ENCODE data around the gene BSPH1. TPM values are rescaled to one million over a fixed set of nuclear protein-coding genes. Genes with fewer than 3 reads are reported as not detected.
A peak's percentile ranks its signal among the peaks of the same experiment; 100 is the strongest.

Gene BSPH1
- total RNA-seq, 6 experiments from 2014 or later = not detected

- no peak overlapping the region for H3K27ac Mint-ChIP-seq
- no peak overlapping the region for H3K4me3 Mint-ChIP-seq
- H3K4me1 Mint-ChIP-seq (ENCODE audit: low read depth) = no peaks in the 10 kb centered on the region
- TF ChIP-seq CTCF (IDR thresholded peaks at IDR 0.05) = peak; percentile 55
- H3K27me3 Mint-ChIP-seq (ENCODE audit: insufficient read depth) = peaks cover 13% of the 10 kb centered on the region
- H3K9me3 Mint-ChIP-seq = peaks cover 6% of the 10 kb centered on the region
- peaks cover 4% of the 10 kb centered on the region; the same call in 1 of the 2 replicates for H3K36me3 Mint-ChIP-seq (ENCODE audit: low read depth)
- DNase-seq = no peak
These were observed 14.8 kb upstream of the BSPH1 start for GRCh38 chr19:48006762-48007161.

GRCh38 chr19:48004236-48004635 lies 12.3 kb upstream of the BSPH1 start:
- H3K9me3 Mint-ChIP-seq = peaks cover 17% of the 10 kb centered on the region
- TF ChIP-seq CTCF (IDR thresholded peaks at IDR 0.05) = no peak
- H3K4me1 Mint-ChIP-seq (ENCODE audit: low read depth) = no peaks in the 10 kb centered on the region
- H3K36me3 Mint-ChIP-seq (ENCODE audit: low read depth) = peaks cover 4% of the 10 kb centered on the region; the same call in 1 of the 2 replicates
- H3K27me3 Mint-ChIP-seq (ENCODE audit: insufficient read depth) = peaks cover 18% of the 10 kb centered on the region
- DNase-seq = no peak
- no peak overlapping the region for H3K27ac Mint-ChIP-seq
- no peak overlapping the region for H3K4me3 Mint-ChIP-seq

GRCh38 chr19:48000846-48001245 lies 8.9 kb upstream of the BSPH1 start:
- Mint-ChIP-seq H3K9me3 (peaks cover 11% of the 10 kb centered on the region; the same call in 1 of the 2 replicates), H3K27ac (no peak overlapping the region), H3K36me3 (ENCODE audit: low read depth) (no peaks in the 10 kb centered on the region), H3K27me3 (ENCODE audit: insufficient read depth) (peaks cover 22% of the 10 kb centered on the region), H3K4me1 (ENCODE audit: low read depth) (no peaks in the 10 kb centered on the region), H3K4me3 (no peak overlapping the region)
- DNase-seq = no peak
- TF ChIP-seq CTCF (IDR thresholded peaks at IDR 0.05) = no peak

GRCh38 chr19:47998800-47999199 lies 6.8 kb upstream of the BSPH1 start:
- H3K27me3 Mint-ChIP-seq (ENCODE audit: insufficient read depth) = peaks cover 15% of the 10 kb centered on the region
- H3K9me3 Mint-ChIP-seq = peaks cover 11% of the 10 kb centered on the region; the same call in 1 of the 2 replicates
- H3K27ac Mint-ChIP-seq = no peak overlapping the region
- no peaks in the 10 kb centered on the region for H3K36me3 Mint-ChIP-seq (ENCODE audit: low read depth)
- no peak for DNase-seq
- TF ChIP-seq CTCF (IDR thresholded peaks at IDR 0.05) = no peak
- no peak overlapping the region for H3K4me3 Mint-ChIP-seq
- H3K4me1 Mint-ChIP-seq (ENCODE audit: low read depth) = no peaks in the 10 kb centered on the region

DNA sequence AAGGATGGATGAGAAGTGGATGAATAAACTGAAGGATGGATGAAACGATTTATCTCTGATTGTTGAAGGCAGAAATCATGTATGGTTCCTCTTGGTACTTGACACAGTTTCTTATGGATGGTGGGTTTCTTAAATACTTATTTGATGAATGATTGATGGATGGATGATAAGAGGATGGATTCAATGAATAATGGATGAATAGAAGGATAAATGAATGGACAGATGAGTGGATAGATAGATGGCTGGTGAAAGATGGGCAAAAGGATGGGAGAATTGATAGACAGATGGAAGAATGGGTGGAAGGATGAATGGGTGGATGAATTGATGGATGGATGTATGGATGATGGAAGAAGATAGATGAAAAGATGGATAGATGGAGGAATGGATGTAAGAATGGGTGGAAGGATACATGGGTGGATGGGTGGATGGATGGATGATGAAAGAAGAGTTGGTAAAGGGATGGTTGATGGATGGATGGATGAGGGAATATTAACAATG lies 4.3 kb upstream of the BSPH1 start:
- H3K4me3 Mint-ChIP-seq = no peak overlapping the region
- no peak overlapping the region for H3K27ac Mint-ChIP-seq
- H3K36me3 Mint-ChIP-seq (ENCODE audit: low read depth) = no peaks in the 10 kb centered on the region
- H3K4me1 Mint-ChIP-seq (ENCODE audit: low read depth) = no peaks in the 10 kb centered on the region
- H3K27me3 Mint-ChIP-seq (ENCODE audit: insufficient read depth) = peaks cover 6% of the 10 kb centered on the region; the same call in 1 of the 2 replicates
- DNase-seq = no peak
- TF ChIP-seq CTCF (IDR thresholded peaks at IDR 0.05) = no peak
- H3K9me3 Mint-ChIP-seq = peaks cover 10% of the 10 kb centered on the region; the same call in 1 of the 2 replicates
